A673 (cell line): ENCODE measurements around the gene HBS1L. TPM values are rescaled to one million over a fixed set of nuclear protein-coding genes. Genes with fewer than 3 reads are reported as not detected.

Source experiments
- BruUV-seq: library from RNA; stranded (reverse); fragments of 400-500 nt; replicated peaks from 2 replicates; lab custom pipeline; 2021; lab: Mats Ljungman, UMichigan
- CTCF ChIA-PET: fragments of 300-600 bp; sonication (Branson Sonifier 250); formaldehyde crosslinking; loops from one replicate; lab custom pipeline; 2022; ENCODE audit warnings: antibody characterized with exemption; lab: Charles Lee
- POLR2A ChIA-PET: fragments of 300-600 bp; sonication (Branson Sonifier 250); formaldehyde crosslinking; loops from one replicate; lab custom pipeline; 2022; ENCODE audit warnings: antibody characterized with exemption; ENCODE audit not compliant: low non-redundant PET; lab: Charles Lee
- DNase-seq: peaks from one replicate; pipeline ENCODE4 v3.0.0-alpha.2; 2015; ENCODE audit warnings: low spot score
- H3K27ac ChIP-seq: fragments of 200-600 bp; sonication (generic); 2 replicates; pipeline ENCODE4 v1.5.1; 2016; ENCODE audit warnings: mixed run types, low read depth, mild to moderate bottlenecking, mixed read lengths, antibody characterized with exemption, low read length; ENCODE audit not compliant: poor library complexity, severe bottlenecking
- H3K27me3 ChIP-seq: fragments of 200-600 bp; sonication (generic); replicated peaks from 2 replicates; pipeline ENCODE4 v1.6.1; 2017; ENCODE audit warnings: mixed run types, low read depth, mild to moderate bottlenecking, mixed read lengths, antibody characterized with exemption, low read length; ENCODE audit not compliant: insufficient read depth, poor library complexity
- H3K36me3 ChIP-seq: fragments of 200-600 bp; sonication (generic); 2 replicates; pipeline ENCODE4 v1.6.1; 2016; ENCODE audit warnings: mixed run types, mild to moderate bottlenecking, mixed read lengths, antibody characterized with exemption, low read length; ENCODE audit not compliant: insufficient read depth, poor library complexity, severe bottlenecking
- H3K4me1 ChIP-seq: fragments of 200-600 bp; sonication (generic); 2 replicates; pipeline ENCODE4 v1.6.1; 2017; ENCODE audit warnings: mixed run types, mild to moderate bottlenecking, mixed read lengths, antibody characterized with exemption, low read length; ENCODE audit not compliant: insufficient read depth, poor library complexity, severe bottlenecking
- H3K4me3 ChIP-seq: fragments of 200-600 bp; sonication (generic); 2 replicates; pipeline ENCODE4 v1.5.1; 2016; ENCODE audit warnings: low read depth, mixed run types, mild to moderate bottlenecking, mixed read lengths, low read length; ENCODE audit not compliant: poor library complexity, severe bottlenecking
- H3K9me3 ChIP-seq: fragments of 200-600 bp; sonication (generic); 2 replicates; pipeline ENCODE4 v1.6.1; 2016; ENCODE audit warnings: mixed run types, low read depth, mild to moderate bottlenecking, mixed read lengths, antibody characterized with exemption, low read length; ENCODE audit not compliant: poor library complexity, severe bottlenecking
- CTCF ChIP-seq: fragments of 300-800, 200-600 bp; sonication (generic); conservative IDR thresholded peaks from 2 replicates; pipeline ENCODE4 v1.5.1; 2017; ENCODE audit warnings: low read depth, mild to moderate bottlenecking, antibody characterized with exemption, low read length, moderate library complexity, mixed read lengths
- EZH2 ChIP-seq: fragments of 200-600 bp; sonication (generic); IDR thresholded peaks from 2 replicates; pipeline ENCODE4 v1.6.1; 2017; ENCODE audit warnings: borderline replicate concordance, low read depth, mild to moderate bottlenecking, mixed read lengths, antibody characterized with exemption, low read length; ENCODE audit not compliant: poor library complexity, severe bottlenecking
- intact Hi-C: fragments of 100-400 bp; cut with micrococcal nuclease; formaldehyde crosslinking; loops from one replicate; pipeline ENCODE4 v1.10.0; 2022; ENCODE audit not compliant: unreplicated experiment
- total RNA-seq: library from RNA; stranded (reverse); gene quantifications from 2 replicates; pipeline ENCODE4 v1.2.3, GENCODE V29; 2021

The HBS1L gene
- total RNA-seq, 1 experiment from 2014 or later, result 106 TPM

GRCh38 chr6:135054226-135054568 is 425 bp downstream of the HBS1L start:
- no peak for DNase-seq
- POLR2A ChIA-PET, result interaction anchor here (1.1 kb wide), 1 partner anchor 32 kb away, joined by 4 read pairs; no protein-coding TSS in a partner anchor
- TF ChIP-seq CTCF (no peak), EZH2 (no peak)
- Histone ChIP-seq H3K27ac (peak overlapping the region; percentile 83), H3K4me3 (peak overlapping the region; percentile 76), H3K27me3 (no peaks in the 10 kb centered on the region), H3K9me3 (no peaks in the 10 kb centered on the region), H3K4me1 (peaks cover 12% of the 10 kb centered on the region), H3K36me3 (peaks cover 6% of the 10 kb centered on the region)
- CTCF ChIA-PET, result no interaction called here
- no TSS peak for BruUV-seq
- intact Hi-C loops, result no loop called here

- Histone ChIP-seq H3K9me3 (no peaks in the 10 kb centered on the region), H3K36me3 (peaks cover 6% of the 10 kb centered on the region), H3K4me3 (peak overlapping the region; percentile 76), H3K27me3 (no peaks in the 10 kb centered on the region), H3K4me1 (peaks cover 12% of the 10 kb centered on the region), H3K27ac (no peak overlapping the region)
- POLR2A ChIA-PET, result no interaction called here
- CTCF ChIA-PET, result no interaction called here
- TF ChIP-seq EZH2 (no peak), CTCF (no peak)
- intact Hi-C loops, result no loop called here
- no peak for DNase-seq
- BruUV-seq, result TSS peak; percentile 58
These were observed 1.2 kb downstream of the HBS1L start for GRCh38 chr6:135053406-135053805.

- ChIA-PET POLR2A (no interaction called here), CTCF (no interaction called here)
- peak overlapping the region; percentile 76 for H3K4me3 ChIP-seq
- intact Hi-C loops, result no loop called here
- no peaks in the 10 kb centered on the region for H3K9me3 ChIP-seq
- H3K27me3 ChIP-seq, result no peaks in the 10 kb centered on the region
- DNase-seq, result no peak
- H3K36me3 ChIP-seq, result peaks cover 6% of the 10 kb centered on the region
- no peak for TF ChIP-seq CTCF
- no TSS peak for BruUV-seq
- no peak overlapping the region for H3K27ac ChIP-seq
- peaks cover 12% of the 10 kb centered on the region for H3K4me1 ChIP-seq
These were observed 1.7 kb downstream of the HBS1L start for GRCh38 chr6:135052939-135053338.
